Fibroblast of pulmonary artery (primary cell): ENCODE measurements around the gene P2RX5.

ENCODE experiments used
- DNase-seq: peaks from one replicate; pipeline ENCODE4 v3.0.0-alpha.2; 2010; ENCODE audit warnings: low read depth
- H3K4me3 ChIP-seq: replicated peaks from 2 replicates; pipeline ENCODE4 v1.5.1; 2011; ENCODE audit warnings: low read depth, mild to moderate bottlenecking, control low read depth, low read length, moderate library complexity
- TF ChIP-seq, protein P1 (sequence below): IDR thresholded peaks from 2 replicates; pipeline ENCODE4 v1.5.1; 2011; ENCODE audit warnings: mild to moderate bottlenecking, control low read depth, low read length, inconsistent platforms; ENCODE audit errors: missing control alignments

The P2RX5 gene

DNA sequence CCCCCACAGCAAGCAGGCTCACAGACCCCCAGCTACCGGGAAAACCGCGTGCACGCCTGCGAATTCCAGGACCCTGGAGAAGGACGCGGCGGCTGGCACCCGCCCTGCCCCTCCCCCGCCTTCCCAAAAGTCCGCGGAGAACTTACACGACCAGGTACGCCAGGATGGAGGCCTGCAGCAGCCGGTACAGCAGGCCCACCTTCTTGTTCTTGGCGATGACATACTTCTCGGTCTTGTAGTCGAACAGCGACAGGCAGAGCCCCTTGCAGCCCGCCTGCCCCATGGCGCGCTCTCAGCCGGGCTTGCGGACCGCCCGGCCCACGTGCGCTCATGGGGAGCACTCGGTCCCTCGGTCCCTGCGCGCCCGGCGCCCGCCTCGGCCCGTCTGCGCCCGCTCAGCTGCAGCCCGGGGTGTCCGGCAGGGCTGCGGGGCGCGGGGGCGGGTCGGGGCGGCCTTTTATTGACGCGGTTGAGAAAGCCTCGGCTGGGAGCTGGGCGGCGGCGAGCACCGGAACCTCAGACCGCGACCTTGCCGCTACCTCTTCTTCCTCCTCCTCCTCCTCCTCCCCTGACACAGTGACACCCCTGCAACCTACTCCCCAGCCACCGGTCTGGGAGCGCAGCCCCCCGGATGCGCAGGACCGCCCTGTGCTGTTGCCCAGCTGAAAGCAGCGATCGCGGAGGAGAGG is at the start of gene P2RX5:
Gene P2RX5 (minus strand): TSS at position 433 of the 689 bp plus-strand sequence. CDS start 150 bp downstream, at position 283.
- TF ChIP-seq, protein P1, sequence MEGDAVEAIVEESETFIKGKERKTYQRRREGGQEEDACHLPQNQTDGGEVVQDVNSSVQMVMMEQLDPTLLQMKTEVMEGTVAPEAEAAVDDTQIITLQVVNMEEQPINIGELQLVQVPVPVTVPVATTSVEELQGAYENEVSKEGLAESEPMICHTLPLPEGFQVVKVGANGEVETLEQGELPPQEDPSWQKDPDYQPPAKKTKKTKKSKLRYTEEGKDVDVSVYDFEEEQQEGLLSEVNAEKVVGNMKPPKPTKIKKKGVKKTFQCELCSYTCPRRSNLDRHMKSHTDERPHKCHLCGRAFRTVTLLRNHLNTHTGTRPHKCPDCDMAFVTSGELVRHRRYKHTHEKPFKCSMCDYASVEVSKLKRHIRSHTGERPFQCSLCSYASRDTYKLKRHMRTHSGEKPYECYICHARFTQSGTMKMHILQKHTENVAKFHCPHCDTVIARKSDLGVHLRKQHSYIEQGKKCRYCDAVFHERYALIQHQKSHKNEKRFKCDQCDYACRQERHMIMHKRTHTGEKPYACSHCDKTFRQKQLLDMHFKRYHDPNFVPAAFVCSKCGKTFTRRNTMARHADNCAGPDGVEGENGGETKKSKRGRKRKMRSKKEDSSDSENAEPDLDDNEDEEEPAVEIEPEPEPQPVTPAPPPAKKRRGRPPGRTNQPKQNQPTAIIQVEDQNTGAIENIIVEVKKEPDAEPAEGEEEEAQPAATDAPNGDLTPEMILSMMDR, result no peak
- H3K4me3 ChIP-seq, result peak within 1 kb of the TSS; percentile 56
- no peak for DNase-seq

DNA sequence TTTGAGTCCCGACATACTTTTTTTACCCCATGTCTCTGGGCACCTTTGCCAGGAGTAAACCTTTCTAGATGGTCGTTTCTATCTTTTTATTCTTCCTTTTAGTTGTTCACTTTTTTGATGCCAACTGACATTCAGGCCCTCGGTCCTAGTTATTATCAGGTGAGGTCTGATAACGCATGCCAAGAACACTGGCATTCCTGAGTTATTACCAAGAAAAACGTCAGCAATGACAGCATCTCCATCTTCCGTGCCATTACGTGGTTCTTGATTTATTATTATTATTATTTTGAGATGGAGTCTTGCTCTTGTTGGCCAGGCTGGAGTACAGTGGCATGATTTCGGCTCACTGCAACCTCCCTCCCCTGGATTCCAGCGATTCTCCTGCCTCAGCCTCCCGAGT is 49.1 kb upstream of the P2RX5 start:
- TF ChIP-seq, protein P1, result no peak
- H3K4me3 ChIP-seq, result no peak overlapping the region
- no peak for DNase-seq

GRCh38 chr17:3744014-3744413 is 48.1 kb upstream of the P2RX5 start:
- TF ChIP-seq, protein P1, result no peak
- no peak for DNase-seq
- no peak overlapping the region for H3K4me3 ChIP-seq

DNA sequence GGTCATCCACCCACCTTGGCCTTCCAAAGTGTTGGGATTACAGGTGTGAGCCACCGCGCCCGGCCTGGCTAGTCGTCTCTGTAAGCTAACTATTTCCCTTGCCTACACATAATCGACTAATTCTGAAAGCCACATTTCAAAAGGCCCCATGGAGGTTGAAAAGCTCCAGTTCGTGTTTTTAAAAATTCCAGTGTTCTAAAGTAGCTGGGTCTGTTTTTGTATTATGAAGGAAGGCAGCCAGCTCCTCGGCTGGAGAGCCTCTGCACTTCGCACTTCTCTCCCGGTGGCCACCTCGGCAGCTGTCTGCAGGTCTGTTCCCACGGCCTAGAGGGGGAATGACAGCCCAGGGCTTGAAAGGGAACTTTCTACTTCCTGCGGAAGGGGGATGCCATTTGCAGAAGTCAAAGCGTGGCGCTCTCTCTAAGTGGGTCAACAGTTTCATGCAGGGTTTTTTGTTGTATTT is 44.7 kb upstream of the P2RX5 start:
- TF ChIP-seq, protein P1, result no peak
- H3K4me3 ChIP-seq, result no peak overlapping the region
- DNase-seq, result no peak

DNA sequence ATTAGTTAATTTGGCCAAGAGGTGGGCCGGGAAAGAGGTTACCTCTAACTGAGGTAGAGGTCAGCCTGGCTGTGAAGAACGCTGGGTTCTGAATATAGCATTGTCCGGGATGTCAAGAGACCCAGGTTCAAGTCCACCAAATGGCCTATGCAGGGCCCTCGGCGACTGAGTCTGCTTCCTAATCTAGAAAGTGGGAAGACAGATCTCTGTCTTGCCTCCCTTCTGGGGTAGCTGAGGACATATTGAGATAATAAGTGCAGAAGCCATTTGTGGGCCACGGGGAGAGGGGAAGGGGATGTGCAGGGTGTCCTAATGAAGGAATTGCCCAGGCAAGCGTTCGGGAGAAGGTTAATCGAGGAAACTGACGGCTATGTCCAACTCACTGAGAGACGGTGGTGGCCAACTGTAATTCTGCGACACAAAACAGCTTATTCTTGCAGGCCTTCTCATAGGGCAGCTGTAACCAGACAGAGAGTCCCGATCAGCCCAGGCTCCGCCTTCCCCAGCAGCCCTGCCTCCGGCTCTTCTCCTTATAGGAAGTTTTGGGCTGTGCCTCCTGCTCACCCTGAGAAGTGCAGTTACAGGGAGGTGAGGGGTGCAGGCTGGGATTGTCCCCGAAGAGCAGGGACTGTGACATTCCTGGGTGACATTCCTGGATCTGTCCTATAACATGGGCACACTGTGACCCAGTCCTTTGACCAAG is 43.6 kb upstream of the P2RX5 start:
- no peak overlapping the region for H3K4me3 ChIP-seq
- DNase-seq, result no peak
- TF ChIP-seq, protein P1, result no peak

DNA sequence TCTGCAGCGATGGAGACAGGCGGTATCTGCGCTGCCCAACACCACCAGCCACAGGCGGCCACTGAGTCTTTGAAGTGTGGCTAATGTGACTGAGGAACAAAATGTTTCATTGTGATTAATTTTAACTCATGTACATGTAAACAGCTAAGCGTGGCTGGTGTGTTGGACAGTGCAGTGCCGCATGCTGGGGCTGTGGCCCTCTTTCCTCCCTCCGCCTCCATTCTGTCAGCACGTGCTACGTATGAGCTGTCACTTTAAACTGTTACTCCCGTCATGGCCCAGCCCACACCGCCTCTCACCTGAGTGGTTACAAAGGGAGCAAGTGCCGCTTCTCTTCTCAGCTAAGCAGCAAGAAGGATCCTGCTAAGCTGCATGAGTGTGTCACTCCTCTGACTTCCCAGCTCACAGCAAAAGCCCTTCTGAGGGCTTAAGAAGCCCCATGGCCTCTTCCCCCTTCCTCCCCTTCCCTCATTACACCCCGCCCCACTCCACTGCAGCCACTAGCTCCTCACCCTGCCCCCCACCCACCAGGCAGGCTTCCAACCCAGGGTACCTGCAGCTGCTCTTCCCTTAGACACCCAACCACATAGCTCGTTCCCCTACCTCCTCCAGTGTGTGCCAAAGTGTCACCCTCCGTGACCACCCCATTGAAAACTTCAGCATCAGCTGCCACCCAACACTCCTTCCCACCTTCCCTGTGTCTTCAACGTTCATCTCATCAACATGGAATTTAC is 42.8 kb upstream of the P2RX5 start:
- H3K4me3 ChIP-seq, result no peak overlapping the region
- TF ChIP-seq, protein P1, result no peak
- DNase-seq, result no peak
